B cell (primary cell): ENCODE measurements around the gene DNMBP. TPM values are rescaled to one million over a fixed set of nuclear protein-coding genes. Genes with fewer than 3 reads are reported as not detected.
"Not testable (repeated sequence)": the region's sequence is repeated elsewhere in the genome, so short reads cannot be mapped to it uniquely, and the experiment has no call there.

Experiments used
- ATAC-seq: fragments of 200-7000 bp; cut with Tn5 transposase; one replicate; pipeline ENCODE4 v1.10.0; 2021; ENCODE audit warnings: low read depth, mild to moderate bottlenecking, moderate number of reproducible peaks, moderate library complexity
- CTCF ChIA-PET: fragments of 350-600 bp; sonication (Branson Sonifier 250); formaldehyde crosslinking; loops from one replicate; lab custom pipeline; 2021; ENCODE audit warnings: antibody characterized with exemption, inconsistent platforms; lab: Charles Lee
- POLR2A ChIA-PET: fragments of 350-600 bp; sonication (Branson Sonifier 250); formaldehyde crosslinking; loops from one replicate; lab custom pipeline; 2021; ENCODE audit warnings: antibody characterized with exemption; lab: Charles Lee
- DNase-seq: peaks from one replicate; pipeline ENCODE4 v3.0.0; 2013
- H2AFZ ChIP-seq: 2 replicates; pipeline ENCODE4 v1.6.1; 2012; ENCODE audit warnings: mild to moderate bottlenecking, low read depth, low read length; ENCODE audit not compliant: insufficient read depth, poor library complexity, severe bottlenecking
- H3K27ac ChIP-seq, 2 donors: 1 replicate in 1 of 2; 2 replicates in 1 of 2; pipeline ENCODE4 v1.5.1; 2012 to 2013; ENCODE audit warnings: low read length in 2 of 2, mild to moderate bottlenecking in 2 of 2, moderate library complexity in 1 of 2
- H3K27me3 ChIP-seq, 4 experiments: fragments of 200-600 bp in 1 of 4; sonication (generic) in 1 of 4; replicated peaks in 1 of 4; 1 replicate in 2 of 4; 2 replicates in 2 of 4; pipeline versions ENCODE4 v1.6.1 to v1.7.0; 2013 to 2016; ENCODE audit warnings: low read length in 3 of 4, mild to moderate bottlenecking in 2 of 4, mixed read lengths in 1 of 4, moderate library complexity in 1 of 4; ENCODE audit not compliant: insufficient read depth in 4 of 4, control insufficient read depth in 3 of 4; ENCODE audit errors: control extremely low read depth in 1 of 4
- H3K36me3 ChIP-seq, 2 experiments: replicated peaks in 1 of 2; 1 replicate in 1 of 2; 2 replicates in 1 of 2; pipeline versions ENCODE4 v1.6.1 to v1.7.1; 2013; ENCODE audit warnings: low read length in 1 of 2; ENCODE audit not compliant: insufficient read depth in 2 of 2, control insufficient read depth in 1 of 2; ENCODE audit errors: control extremely low read depth in 1 of 2, extremely low read depth in 1 of 2
- H3K4me1 ChIP-seq, 2 donors: fragments of 200-600 bp in 1 of 2; sonication (generic) in 1 of 2; 1 replicate in 1 of 2; 2 replicates in 1 of 2; pipeline versions ENCODE4 v1.5.1 to v1.6.1; 2013 to 2017; ENCODE audit warnings: low read length in 2 of 2; ENCODE audit not compliant: control insufficient read depth in 2 of 2, insufficient read depth in 2 of 2
- H3K4me2 ChIP-seq: replicated peaks from 2 replicates; pipeline ENCODE3; 2012; ENCODE audit warnings: mild to moderate bottlenecking, low read depth, low read length; ENCODE audit not compliant: poor library complexity, severe bottlenecking
- H3K4me3 ChIP-seq, 5 experiments: fragments of 200-600 bp in 1 of 5; sonication (generic) in 1 of 5; 1 replicate in 3 of 5; 2 replicates in 2 of 5; pipeline versions ENCODE4 v1.5.1 to v1.7.0; 2011 to 2016; ENCODE audit warnings: low read length in 4 of 5, mild to moderate bottlenecking in 4 of 5, low read depth in 2 of 5, control low read depth in 1 of 5, moderate library complexity in 1 of 5; ENCODE audit not compliant: insufficient read depth in 1 of 5; ENCODE audit errors: control extremely low read depth in 1 of 5, extremely low read depth in 1 of 5
- H3K79me2 ChIP-seq: fragments of 200-600 bp; sonication (generic); one replicate; pipeline ENCODE4 v1.6.0; 2016; ENCODE audit warnings: low read length; ENCODE audit not compliant: control insufficient read depth, insufficient read depth
- H3K9ac ChIP-seq: fragments of 200-600 bp; sonication (generic); 2 replicates; pipeline ENCODE4 v1.6.1; 2017; ENCODE audit warnings: mild to moderate bottlenecking, low read length, moderate library complexity
- H3K9me3 ChIP-seq, 3 donors: one replicate each; pipeline versions ENCODE4 v1.6.1 to v1.7.1; 2013; ENCODE audit warnings: low read length in 2 of 3; ENCODE audit not compliant: control insufficient read depth in 2 of 3, insufficient read depth in 1 of 3; ENCODE audit errors: control extremely low read depth in 1 of 3
- H4K20me1 ChIP-seq: 2 replicates; pipeline ENCODE4 v1.6.0; 2012; ENCODE audit warnings: mild to moderate bottlenecking, low read length; ENCODE audit not compliant: insufficient read depth, control insufficient read depth, poor library complexity, severe bottlenecking
- H3K27ac Mint-ChIP-seq: one replicate; pipeline ENCODE4 v1.8.0; 2021; ENCODE audit warnings: mixed read lengths
- H3K27me3 Mint-ChIP-seq: one replicate; pipeline ENCODE4 v1.8.0; 2021; ENCODE audit warnings: mixed read lengths
- H3K4me1 Mint-ChIP-seq: one replicate; pipeline ENCODE4 v1.8.0; 2021; ENCODE audit warnings: mixed read lengths
- H3K4me3 Mint-ChIP-seq: one replicate; pipeline ENCODE4 v1.8.0; 2021; ENCODE audit warnings: mixed read lengths
- H3K9me3 Mint-ChIP-seq: one replicate; pipeline ENCODE4 v1.8.0; 2022; ENCODE audit warnings: mixed read lengths; ENCODE audit not compliant: insufficient read depth
- CTCF ChIP-seq: fragments of 200-600 bp; IDR thresholded peaks from one replicate; pipeline ENCODE4 v1.8.0; 2022; ENCODE audit warnings: antibody characterized with exemption, mild to moderate bottlenecking
- EZH2 ChIP-seq: IDR thresholded peaks from 2 replicates; pipeline ENCODE4 v1.6.1; 2012; ENCODE audit warnings: borderline replicate concordance, low read depth, mild to moderate bottlenecking, moderate library complexity, low read length; ENCODE audit not compliant: insufficient read depth, poor library complexity, severe bottlenecking
- WGBS: methylation state at CpG from one replicate; pipeline ENCODE4 v1.1.5; 2013; ENCODE audit warnings: missing lambda C conversion rate; ENCODE audit not compliant: insufficient coverage; 5-methylcytosine and 5-hydroxymethylcytosine counted together
- intact Hi-C: fragments of 100-400 bp; cut with micrococcal nuclease; formaldehyde crosslinking; loops from one replicate; pipeline ENCODE4 v1.10.0; 2022
- polyA plus RNA-seq: library from polyadenylated mRNA; depleted of rRNA; stranded (reverse); fragments of >200 nt; gene quantifications from 2 replicates; pipeline ENCODE4 v1.2.3, GENCODE V29; 2012
- total RNA-seq, 2 donors: library from RNA; stranded (reverse); fragments of 120-200 nt in 1 of 2; gene quantifications; 1 replicate in 1 of 2; 2 replicates in 1 of 2; pipeline versions ENCODE4 v1.2.3 to v1.2.4, GENCODE V29; 2013 to 2022

Gene DNMBP
- total and polyA plus RNA-seq, 2 donors (not counting 1 experiment from before 2014, with no cell fraction given) = 12.8 to 22.6 TPM

- Histone ChIP-seq H4K20me1 (no peaks in the 10 kb centered on the region), H3K4me2 (no peak overlapping the region), H3K4me1 (no peaks in the 10 kb centered on the region), H3K9me3 (no peaks in the 10 kb centered on the region), H3K27me3 (no peaks in the 10 kb centered on the region), H3K36me3 (peaks cover 8 to 37% of the 10 kb centered on the region in 2 experiments), H3K27ac (no peak overlapping the region), H2AFZ (no peak overlapping the region), H3K9ac (no peak overlapping the region), H3K79me2 (peaks cover 31% of the 10 kb centered on the region), H3K4me3 (no peak overlapping the region)
- Mint-ChIP-seq H3K27ac (no peak overlapping the region), H3K9me3 (no peaks in the 10 kb centered on the region), H3K4me3 (no peak overlapping the region), H3K27me3 (no peaks in the 10 kb centered on the region), H3K4me1 (no peaks in the 10 kb centered on the region)
- POLR2A ChIA-PET = no interaction called here
- intact Hi-C loops = no loop called here
- ATAC-seq = no peak
- TF ChIP-seq CTCF (no peak), EZH2 (no peak)
- 100% methylated on average over 1 of the region's 4 CpGs for WGBS
- CTCF ChIA-PET = interaction anchor here (1.1 kb wide), 1 partner anchor 45 kb away, joined by 3 read pairs; the partner anchor contains the start of gene DNMBP
- no peak for DNase-seq
Measured at GRCh38 chr10:99965700-99966099, 44.0 kb downstream of the DNMBP start.

GRCh38 chr10:99964791-99965190 is 45.0 kb downstream of the DNMBP start:
- ATAC-seq (no peak), DNase-seq (no peak)
- H3K27ac Mint-ChIP-seq = no peak overlapping the region
- intact Hi-C loops = no loop called here
- no peaks in the 10 kb centered on the region for H3K4me1 Mint-ChIP-seq
- Histone ChIP-seq H3K9me3 (no peaks in the 10 kb centered on the region), H3K36me3 (peaks cover 7 to 30% of the 10 kb centered on the region in 2 experiments), H3K9ac (no peak overlapping the region), H4K20me1 (no peaks in the 10 kb centered on the region), H3K4me3 (no peak overlapping the region), H3K4me2 (no peak overlapping the region), H3K27ac (no peak overlapping the region), H2AFZ (no peak overlapping the region), H3K4me1 (no peaks in the 10 kb centered on the region), H3K79me2 (peaks cover 25% of the 10 kb centered on the region), H3K27me3 (no peaks in the 10 kb centered on the region)
- no peak overlapping the region for H3K4me3 Mint-ChIP-seq
- TF ChIP-seq CTCF (no peak), EZH2 (no peak)
- POLR2A ChIA-PET = interaction anchor here (0.6 kb wide), 1 partner anchor 22 kb away, joined by 3 read pairs; no protein-coding TSS in a partner anchor
- WGBS = no CpG with 5 or more reads among the region's 7 CpGs
- CTCF ChIA-PET = no interaction called here
- H3K27me3 Mint-ChIP-seq = no peaks in the 10 kb centered on the region
- no peaks in the 10 kb centered on the region for H3K9me3 Mint-ChIP-seq

DNA sequence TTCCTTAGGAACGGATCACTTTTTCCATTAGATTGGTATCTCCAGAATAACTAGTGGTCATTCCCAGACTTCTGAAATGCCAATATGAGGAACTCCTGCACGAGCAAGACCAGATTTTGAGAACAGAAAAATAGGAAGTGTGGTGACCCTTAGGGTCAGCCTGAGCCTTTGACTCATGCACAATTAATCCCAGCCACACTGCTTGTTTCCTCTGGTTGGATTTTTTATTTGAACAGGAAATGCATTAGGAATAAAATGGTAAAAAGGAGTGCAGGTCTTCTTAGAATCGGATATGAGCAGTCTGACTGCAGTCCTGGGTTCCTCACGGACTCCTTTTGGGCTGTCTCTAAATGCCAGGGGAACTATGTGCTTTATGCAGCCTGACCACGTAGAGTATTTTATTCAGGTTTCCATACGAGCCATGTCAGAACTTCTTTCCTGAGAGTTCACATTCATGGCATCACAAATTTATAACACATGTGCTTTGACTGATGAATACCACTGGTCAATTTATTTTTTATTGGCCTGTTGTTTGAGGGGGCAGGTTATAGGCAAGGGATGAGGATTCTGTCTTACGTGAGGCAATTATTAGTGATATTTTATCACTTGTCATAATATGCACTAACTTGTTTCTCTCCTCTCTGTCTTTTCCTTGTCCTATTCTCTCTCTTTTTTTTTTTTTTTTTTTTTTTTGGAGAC is 46.1 kb downstream of the DNMBP start:
- WGBS = no CpG with 5 or more reads among the region's 7 CpGs
- H3K27me3 ChIP-seq, H3K4me3 ChIP-seq, CTCF ChIA-PET, H4K20me1 ChIP-seq, H3K9me3 Mint-ChIP-seq, H3K27ac ChIP-seq, intact Hi-C loops, ATAC-seq, H3K4me1 Mint-ChIP-seq, H3K27me3 Mint-ChIP-seq, H3K9me3 ChIP-seq, DNase-seq, H3K27ac Mint-ChIP-seq, H3K4me3 Mint-ChIP-seq, H3K4me2 ChIP-seq, H2AFZ ChIP-seq, H3K9ac ChIP-seq, H3K4me1 ChIP-seq, POLR2A ChIA-PET: not testable (repeated sequence)
- peaks cover 14% of the 10 kb centered on the region for H3K79me2 ChIP-seq
- peaks cover 7 to 18% of the 10 kb centered on the region in 2 experiments for H3K36me3 ChIP-seq
